ENCODE results near the gene UBE2I. TPM values are rescaled to one million over a fixed set of nuclear protein-coding genes. Genes with fewer than 3 reads are reported as not detected.

The UBE2I gene
- total RNA-seq, 1 donor from 2014 or later: 105 TPM

- Mint-ChIP-seq H3K4me1 (ENCODE audit: low read depth) (peaks cover 16% of the 10 kb centered on the region), H3K4me3 (ENCODE audit: unreplicated experiment) (no peak overlapping the region), H3K27me3 (ENCODE audit: low read depth) (peaks cover 5% of the 10 kb centered on the region), H3K36me3 (ENCODE audit: low read depth) (peaks cover under 1% of the 10 kb centered on the region), H3K9me3 (ENCODE audit: low read depth) (no peaks in the 10 kb centered on the region), H3K27ac (ENCODE audit: unreplicated experiment) (no peak overlapping the region)
- no peak for DNase-seq (ENCODE audit: low spot score)
- TF ChIP-seq, protein P1, sequence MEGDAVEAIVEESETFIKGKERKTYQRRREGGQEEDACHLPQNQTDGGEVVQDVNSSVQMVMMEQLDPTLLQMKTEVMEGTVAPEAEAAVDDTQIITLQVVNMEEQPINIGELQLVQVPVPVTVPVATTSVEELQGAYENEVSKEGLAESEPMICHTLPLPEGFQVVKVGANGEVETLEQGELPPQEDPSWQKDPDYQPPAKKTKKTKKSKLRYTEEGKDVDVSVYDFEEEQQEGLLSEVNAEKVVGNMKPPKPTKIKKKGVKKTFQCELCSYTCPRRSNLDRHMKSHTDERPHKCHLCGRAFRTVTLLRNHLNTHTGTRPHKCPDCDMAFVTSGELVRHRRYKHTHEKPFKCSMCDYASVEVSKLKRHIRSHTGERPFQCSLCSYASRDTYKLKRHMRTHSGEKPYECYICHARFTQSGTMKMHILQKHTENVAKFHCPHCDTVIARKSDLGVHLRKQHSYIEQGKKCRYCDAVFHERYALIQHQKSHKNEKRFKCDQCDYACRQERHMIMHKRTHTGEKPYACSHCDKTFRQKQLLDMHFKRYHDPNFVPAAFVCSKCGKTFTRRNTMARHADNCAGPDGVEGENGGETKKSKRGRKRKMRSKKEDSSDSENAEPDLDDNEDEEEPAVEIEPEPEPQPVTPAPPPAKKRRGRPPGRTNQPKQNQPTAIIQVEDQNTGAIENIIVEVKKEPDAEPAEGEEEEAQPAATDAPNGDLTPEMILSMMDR (IDR thresholded peaks at IDR 0.05): no peak
Observed at GRCh38 chr16:1345087-1345486, 35.7 kb downstream of the UBE2I start.

- Mint-ChIP-seq H3K4me1 (ENCODE audit: low read depth) (peaks cover 23% of the 10 kb centered on the region), H3K27me3 (ENCODE audit: low read depth) (peaks cover 2% of the 10 kb centered on the region), H3K36me3 (ENCODE audit: low read depth) (peaks cover 2% of the 10 kb centered on the region), H3K27ac (ENCODE audit: unreplicated experiment) (no peak overlapping the region), H3K9me3 (ENCODE audit: low read depth) (no peaks in the 10 kb centered on the region), H3K4me3 (ENCODE audit: unreplicated experiment) (no peak overlapping the region)
- TF ChIP-seq, protein P1 (IDR thresholded peaks at IDR 0.05): no peak
- no peak for DNase-seq (ENCODE audit: low spot score)
Observed at GRCh38 chr16:1345651-1346421, 36.4 kb downstream of the UBE2I start.

GRCh38 chr16:1346422-1347285, 37.2 kb downstream of the UBE2I start:
- Mint-ChIP-seq H3K27me3 (ENCODE audit: low read depth) (peaks cover 2% of the 10 kb centered on the region), H3K4me3 (ENCODE audit: unreplicated experiment) (no peak overlapping the region), H3K9me3 (ENCODE audit: low read depth) (no peaks in the 10 kb centered on the region), H3K4me1 (ENCODE audit: low read depth) (peaks cover 27% of the 10 kb centered on the region), H3K27ac (ENCODE audit: unreplicated experiment) (no peak overlapping the region), H3K36me3 (ENCODE audit: low read depth) (peaks cover 2% of the 10 kb centered on the region)
- no peak for DNase-seq (ENCODE audit: low spot score)
- TF ChIP-seq, protein P1 (IDR thresholded peaks at IDR 0.05): peak; percentile 53

GRCh38 chr16:1347286-1347855, 37.9 kb downstream of the UBE2I start:
- H3K27ac Mint-ChIP-seq (ENCODE audit: unreplicated experiment): no peak overlapping the region
- no peaks in the 10 kb centered on the region for H3K9me3 Mint-ChIP-seq (ENCODE audit: low read depth)
- DNase-seq (ENCODE audit: low spot score): no peak
- H3K36me3 Mint-ChIP-seq (ENCODE audit: low read depth): peaks cover 2% of the 10 kb centered on the region
- peaks cover 2% of the 10 kb centered on the region for H3K27me3 Mint-ChIP-seq (ENCODE audit: low read depth)
- H3K4me3 Mint-ChIP-seq (ENCODE audit: unreplicated experiment): no peak overlapping the region
- H3K4me1 Mint-ChIP-seq (ENCODE audit: low read depth): peaks cover 29% of the 10 kb centered on the region
- TF ChIP-seq, protein P1 (IDR thresholded peaks at IDR 0.05): no peak

DNA sequence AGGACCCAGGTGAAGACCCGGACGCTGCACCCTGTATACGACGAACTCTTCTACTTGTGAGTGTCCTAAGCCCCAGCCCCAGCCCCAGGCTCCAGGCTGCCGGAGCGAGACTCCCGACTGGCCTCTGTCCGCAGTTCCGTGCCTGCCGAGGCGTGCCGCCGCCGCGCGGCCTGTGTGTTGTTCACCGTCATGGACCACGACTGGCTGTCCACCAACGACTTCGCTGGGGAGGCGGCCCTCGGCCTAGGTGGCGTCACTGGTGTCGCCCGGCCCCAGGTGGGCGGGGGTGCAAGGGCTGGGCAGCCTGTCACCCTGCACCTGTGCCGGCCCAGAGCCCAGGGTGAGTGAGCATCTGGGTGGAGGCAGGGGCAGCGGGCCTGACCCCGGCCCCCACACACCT, 38.5 kb downstream of the UBE2I start:
- H3K36me3 Mint-ChIP-seq (ENCODE audit: low read depth): peaks cover 2% of the 10 kb centered on the region
- peaks cover 29% of the 10 kb centered on the region for H3K4me1 Mint-ChIP-seq (ENCODE audit: low read depth)
- H3K27me3 Mint-ChIP-seq (ENCODE audit: low read depth): peaks cover 2% of the 10 kb centered on the region
- TF ChIP-seq, protein P1 (IDR thresholded peaks at IDR 0.05): no peak
- H3K27ac Mint-ChIP-seq (ENCODE audit: unreplicated experiment): no peak overlapping the region
- no peak for DNase-seq (ENCODE audit: low spot score)
- H3K9me3 Mint-ChIP-seq (ENCODE audit: low read depth): no peaks in the 10 kb centered on the region
- no peak overlapping the region for H3K4me3 Mint-ChIP-seq (ENCODE audit: unreplicated experiment)
